SK-N-MC (cell line): ENCODE measurements around the gene SP3.

Source experiments
- EZH2 ChIP-seq: fragments of 200-600 bp; sonication (generic); IDR thresholded peaks from one replicate; pipeline ENCODE4 v1.6.1; 2017; ENCODE audit warnings: antibody characterized with exemption
- FOXP2 ChIP-seq: optimal IDR thresholded peaks from 2 replicates; pipeline ENCODE3; 2011; ENCODE audit warnings: mild to moderate bottlenecking, moderate library complexity; ENCODE audit not compliant: insufficient read depth; ENCODE audit errors: extremely low read length, control extremely low read depth
- POLR2AphosphoS5 ChIP-seq: IDR thresholded peaks from 2 replicates; pipeline ENCODE4 v1.6.1; 2012; ENCODE audit warnings: mild to moderate bottlenecking, low read depth, low read length, borderline replicate concordance

DNA sequence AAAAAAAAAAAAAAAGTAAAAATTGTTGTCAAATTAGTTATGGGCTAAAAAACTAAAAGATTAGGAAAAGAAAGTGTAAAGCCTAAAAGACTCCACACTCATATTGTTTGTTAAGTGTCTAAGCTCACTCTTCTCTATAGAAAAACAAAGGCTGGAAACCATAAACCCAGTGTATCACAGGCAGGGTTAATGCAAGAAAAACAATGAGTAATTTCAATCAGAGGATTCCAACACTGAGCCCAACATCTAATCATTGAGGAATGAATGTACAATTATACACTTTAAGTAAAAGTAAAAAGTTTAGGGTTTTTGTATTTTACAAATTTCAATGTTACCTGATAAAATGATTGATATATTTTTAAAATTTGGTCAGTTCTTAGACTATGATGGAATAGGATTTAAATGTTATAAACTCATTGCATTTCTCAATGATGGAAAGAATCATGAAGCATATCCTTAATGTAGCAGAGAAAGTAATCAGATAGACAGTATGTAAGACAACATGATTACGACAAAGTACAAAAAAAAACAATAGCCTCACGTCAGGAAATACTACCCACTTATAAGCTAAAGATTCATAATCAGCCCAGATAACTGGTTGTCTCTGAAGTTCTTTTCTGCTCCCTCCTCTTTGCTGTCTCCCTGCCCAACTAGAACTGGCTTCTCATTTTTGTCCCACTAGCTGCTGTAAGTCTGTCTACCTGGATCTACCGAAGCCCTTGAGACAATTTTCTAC is 44.5 kb upstream of the SP3 start:
- TF ChIP-seq POLR2AphosphoS5 (no peak), EZH2 (no peak), FOXP2 (no peak)
